Measurements from ENCODE around the gene WEE1.
"Not testable (repeated sequence)": the region's sequence is repeated elsewhere in the genome, so short reads cannot be mapped to it uniquely, and the experiment has no call there.

Gene WEE1

GRCh38 chr11:9538548-9538947, 34.9 kb upstream of the WEE1 start:
- TF ChIP-seq, protein P1, sequence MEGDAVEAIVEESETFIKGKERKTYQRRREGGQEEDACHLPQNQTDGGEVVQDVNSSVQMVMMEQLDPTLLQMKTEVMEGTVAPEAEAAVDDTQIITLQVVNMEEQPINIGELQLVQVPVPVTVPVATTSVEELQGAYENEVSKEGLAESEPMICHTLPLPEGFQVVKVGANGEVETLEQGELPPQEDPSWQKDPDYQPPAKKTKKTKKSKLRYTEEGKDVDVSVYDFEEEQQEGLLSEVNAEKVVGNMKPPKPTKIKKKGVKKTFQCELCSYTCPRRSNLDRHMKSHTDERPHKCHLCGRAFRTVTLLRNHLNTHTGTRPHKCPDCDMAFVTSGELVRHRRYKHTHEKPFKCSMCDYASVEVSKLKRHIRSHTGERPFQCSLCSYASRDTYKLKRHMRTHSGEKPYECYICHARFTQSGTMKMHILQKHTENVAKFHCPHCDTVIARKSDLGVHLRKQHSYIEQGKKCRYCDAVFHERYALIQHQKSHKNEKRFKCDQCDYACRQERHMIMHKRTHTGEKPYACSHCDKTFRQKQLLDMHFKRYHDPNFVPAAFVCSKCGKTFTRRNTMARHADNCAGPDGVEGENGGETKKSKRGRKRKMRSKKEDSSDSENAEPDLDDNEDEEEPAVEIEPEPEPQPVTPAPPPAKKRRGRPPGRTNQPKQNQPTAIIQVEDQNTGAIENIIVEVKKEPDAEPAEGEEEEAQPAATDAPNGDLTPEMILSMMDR (IDR thresholded peaks at IDR 0.05) = no peak
- Histone ChIP-seq H3K4me3 (no peak overlapping the region), H3K27ac (no peak overlapping the region)
- no peak for DNase-seq (ENCODE audit: low spot score)

DNA sequence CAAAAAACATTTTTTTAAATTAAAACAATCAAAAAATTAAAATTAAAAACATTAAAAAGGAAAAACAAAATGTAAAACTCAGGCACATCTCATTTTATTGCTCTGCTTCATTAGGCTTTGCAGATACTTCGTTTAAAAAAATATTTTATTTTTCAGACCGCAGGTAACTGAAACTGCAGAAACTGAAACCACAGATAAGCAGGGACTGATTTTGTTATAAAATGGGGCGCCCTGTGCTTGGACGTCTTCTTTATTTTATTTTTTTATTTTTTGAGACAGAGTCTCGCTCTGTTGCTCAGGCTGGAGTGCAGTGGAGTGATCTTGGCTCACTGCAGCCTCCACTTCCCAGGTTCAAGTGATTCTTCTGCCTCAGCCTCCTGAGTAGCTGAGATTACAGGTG, 24.3 kb upstream of the WEE1 start:
- H3K4me3 ChIP-seq; H3K27ac ChIP-seq; DNase-seq (ENCODE audit: low spot score): not testable (repeated sequence)

DNA sequence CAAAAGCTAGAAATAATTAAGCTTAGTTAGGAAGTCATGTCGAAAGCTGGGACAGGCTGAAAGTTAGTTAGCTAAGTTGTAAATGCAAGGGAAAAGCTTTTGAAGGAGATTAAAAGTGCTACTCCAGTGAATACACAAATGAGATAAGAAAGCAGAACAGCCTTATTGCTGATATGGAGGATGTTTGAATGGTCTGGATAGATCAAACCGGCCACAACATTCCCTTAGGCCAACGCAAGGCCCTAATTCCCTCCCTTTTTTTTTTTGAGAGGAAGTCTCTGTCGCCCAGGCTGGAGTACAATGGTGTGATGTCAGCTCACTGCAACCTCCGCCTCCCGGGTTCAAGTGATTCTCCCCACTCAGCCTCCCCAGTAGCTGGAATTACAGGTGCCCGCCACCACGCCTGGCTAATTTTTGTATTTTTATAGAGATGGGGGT, 23.3 kb upstream of the WEE1 start:
- DNase-seq (ENCODE audit: low spot score) = no peak
- no peak overlapping the region for H3K27ac ChIP-seq
- no peak overlapping the region for H3K4me3 ChIP-seq
- TF ChIP-seq, protein P1 (IDR thresholded peaks at IDR 0.05) = no peak

DNA sequence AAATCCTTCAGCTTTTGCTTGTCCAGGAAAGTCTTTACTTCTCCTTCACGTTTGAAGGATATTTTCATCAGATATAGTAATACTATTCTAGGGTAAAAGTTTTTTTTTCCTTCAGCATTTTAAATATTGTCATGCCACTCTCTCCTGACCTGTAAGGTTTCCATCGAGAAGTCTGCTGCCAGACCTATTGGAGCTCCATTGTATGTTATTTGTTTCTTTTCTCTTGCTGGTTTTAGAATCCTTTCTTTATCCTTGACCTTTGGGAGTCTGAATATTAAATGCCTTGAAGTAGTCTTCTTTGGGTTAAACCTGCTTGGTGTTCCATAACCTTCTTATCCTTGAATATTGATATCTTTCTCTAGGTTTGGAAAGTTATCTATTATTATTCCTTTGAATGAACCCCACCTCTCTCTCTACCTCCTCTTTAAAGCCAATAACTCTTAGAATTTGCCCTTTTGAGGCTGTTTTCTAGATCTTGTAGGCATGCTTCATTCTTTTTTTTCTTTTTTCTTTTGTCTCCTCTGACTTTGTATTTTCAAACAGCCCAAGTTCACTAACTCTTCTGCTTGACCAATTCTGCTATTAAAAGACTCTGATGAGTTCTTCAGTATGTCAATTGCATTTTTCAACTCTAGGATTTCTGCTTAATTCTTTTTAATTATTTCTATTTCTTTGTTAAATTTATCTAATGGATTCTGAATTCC, 12.0 kb upstream of the WEE1 start:
- Histone ChIP-seq H3K27ac (no peak overlapping the region), H3K4me3 (no peak overlapping the region)
- DNase-seq (ENCODE audit: low spot score) = no peak
- TF ChIP-seq, protein P1 (IDR thresholded peaks at IDR 0.05) = no peak

- Histone ChIP-seq H3K27ac (no peak overlapping the region), H3K4me3 (no peak overlapping the region)
- DNase-seq (ENCODE audit: low spot score) = no peak
- TF ChIP-seq, protein P1 (IDR thresholded peaks at IDR 0.05) = no peak
Measured at GRCh38 chr11:9562716-9563115, 10.8 kb upstream of the WEE1 start.

DNA sequence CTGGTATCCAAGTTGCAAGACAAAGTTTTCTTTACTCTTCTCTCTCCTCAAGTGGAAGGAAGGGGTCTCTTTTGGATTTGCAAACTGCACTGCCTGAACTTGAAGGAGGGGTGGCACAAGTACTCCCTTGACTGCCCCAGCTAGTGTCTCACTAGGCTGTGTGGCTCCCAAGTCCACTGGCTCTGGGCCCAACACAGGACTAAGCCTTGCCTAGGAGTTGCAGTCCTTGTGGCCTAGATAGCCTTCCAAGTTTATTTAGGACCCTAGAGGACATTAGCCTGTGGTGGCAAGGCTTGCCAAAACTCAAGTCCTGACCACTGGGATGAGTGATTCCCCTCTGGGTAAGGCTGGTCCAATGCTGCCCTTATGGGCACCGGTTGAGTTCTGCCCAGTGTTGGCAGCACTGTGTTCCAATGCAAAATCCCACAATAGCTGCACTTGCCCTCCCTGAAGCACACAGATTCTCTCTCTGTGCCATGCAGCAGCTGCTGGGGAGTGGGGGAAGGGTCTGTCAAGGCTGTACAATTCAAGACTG, 10.2 kb upstream of the WEE1 start:
- no peak for DNase-seq (ENCODE audit: low spot score)
- TF ChIP-seq, protein P1 (IDR thresholded peaks at IDR 0.05) = no peak
- no peak overlapping the region for H3K27ac ChIP-seq
- no peak overlapping the region for H3K4me3 ChIP-seq

- H3K4me3 ChIP-seq = peak overlapping the region; percentile 37
- TF ChIP-seq, protein P1 (IDR thresholded peaks at IDR 0.05) = no peak
- H3K27ac ChIP-seq = peak overlapping the region; percentile 88 to 93
- peak; percentile 85 for DNase-seq (ENCODE audit: low spot score)
Measured at GRCh38 chr11:9565822-9566560, 7.5 kb upstream of the WEE1 start.

Measured in coronary artery (tissue), 2 donors.